ENCODE results near the gene CPSF2.

CPSF2 gene

GRCh38 chr14:92121670-92122350 is at the start of gene CPSF2, which contains the start of gene NDUFB1:
Gene CPSF2 (plus strand): TSS chr14:92121969. CDS start chr14:92130985, 9,016 bp downstream.
Gene NDUFB1 (minus strand): TSS chr14:92121706. CDS start chr14:92117637, 4,069 bp downstream.
- DNase-seq: peak; percentile 83

- DNase-seq: no peak
These were observed 47.2 kb upstream of the CPSF2 start for GRCh38 chr14:92074555-92074954.

DNA sequence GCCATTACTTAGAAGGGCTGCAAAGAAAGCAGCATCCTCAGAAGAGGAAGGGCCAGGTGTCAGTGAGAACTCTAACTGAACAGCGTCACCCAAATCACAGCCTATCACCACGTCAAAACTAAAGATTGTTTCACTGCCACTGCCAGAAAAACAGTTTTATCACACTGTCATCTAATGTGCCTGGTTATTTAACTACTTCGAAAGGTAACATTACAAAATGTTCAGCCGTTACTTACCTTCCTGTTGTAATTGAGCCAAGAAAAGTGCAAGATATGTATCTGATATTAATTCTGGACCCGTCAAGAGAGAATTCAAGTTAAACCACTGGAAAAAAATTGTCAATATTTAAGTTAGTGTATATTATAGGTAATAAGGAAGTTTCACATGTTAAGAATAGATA is 33.3 kb upstream of the CPSF2 start:
- no peak for DNase-seq

GRCh38 chr14:92093320-92093719 is 28.4 kb upstream of the CPSF2 start:
- DNase-seq: peak; percentile 19

- peak; percentile 18 for DNase-seq
These were observed 22.0 kb upstream of the CPSF2 start for GRCh38 chr14:92099802-92100201.

DNA sequence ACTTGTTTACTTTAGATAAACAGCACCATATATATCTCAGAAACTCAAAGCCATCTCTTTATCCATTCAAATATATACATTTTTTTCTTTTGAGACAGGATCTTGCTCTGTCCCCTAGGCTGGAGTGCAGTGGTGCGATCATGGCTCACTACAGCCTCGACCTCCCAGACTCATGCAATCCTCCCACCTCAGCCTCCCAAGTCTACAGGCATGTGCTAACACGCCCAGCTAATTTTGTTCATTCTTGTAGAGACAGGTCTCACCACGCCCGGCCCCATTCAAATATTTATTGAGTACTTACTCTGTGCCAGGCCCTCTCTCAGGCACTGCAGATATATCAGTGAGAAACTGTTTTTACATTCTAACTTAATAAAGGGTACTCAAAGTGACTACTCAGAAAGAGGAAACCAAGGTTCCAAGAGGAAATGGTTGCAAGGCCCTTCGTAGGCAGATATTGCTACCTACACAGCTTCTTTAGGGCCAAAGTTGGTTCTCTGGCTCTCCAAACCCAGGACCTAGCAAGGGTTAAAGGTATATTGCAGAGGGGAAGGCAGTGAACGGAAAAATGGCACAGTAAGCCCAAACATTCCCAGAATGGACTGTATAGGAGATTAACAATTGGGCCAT is 18.3 kb upstream of the CPSF2 start:
- DNase-seq: peak; percentile 34

- DNase-seq: peak; percentile 65
These were observed 16.5 kb upstream of the CPSF2 start for GRCh38 chr14:92105073-92105892.

- peak; percentile 90 for DNase-seq
These were observed 16.0 kb upstream of the CPSF2 start for GRCh38 chr14:92105893-92106142.

DNA sequence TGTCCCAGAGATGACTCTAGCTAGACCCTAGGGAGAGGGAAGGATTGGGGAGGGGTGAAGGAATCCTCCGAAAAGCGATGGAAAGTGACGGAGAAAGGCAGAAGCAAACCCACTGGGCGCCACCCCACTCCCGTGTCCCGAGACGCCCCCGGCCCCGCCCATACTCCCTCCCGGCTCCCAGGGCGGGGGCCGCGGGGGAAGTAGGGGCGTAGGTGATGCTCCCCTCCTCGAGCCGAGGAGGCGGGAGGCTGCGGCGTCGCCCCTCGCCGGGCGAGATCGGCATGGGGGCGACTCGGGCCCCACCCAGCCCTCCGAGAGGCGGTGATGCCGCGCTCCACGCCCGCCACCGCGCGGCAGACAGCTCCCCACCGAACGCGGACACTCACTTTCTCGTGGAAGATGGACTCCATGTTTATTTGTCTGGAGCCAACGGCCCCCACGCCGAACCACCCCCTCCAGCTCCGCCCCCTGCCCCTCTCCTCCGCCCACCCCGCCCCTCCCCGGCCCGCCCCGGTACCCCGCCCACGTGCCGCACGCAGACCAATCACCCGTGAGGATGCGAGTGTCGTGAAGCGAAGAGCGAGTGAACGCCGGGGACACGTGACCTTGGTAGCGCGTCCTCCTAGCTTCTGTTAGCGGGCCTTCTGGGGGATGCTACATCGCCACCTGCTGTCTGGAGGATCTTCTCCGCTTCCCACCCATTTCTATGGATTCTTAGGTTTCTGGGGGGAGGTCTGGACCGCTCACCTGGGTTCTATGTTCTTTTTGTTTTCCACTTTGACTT is 15.4 kb upstream of the CPSF2 start, which contains the start of gene ATXN3:
TSS of gene ATXN3 (minus strand) at position 440 of the 784 bp plus-strand sequence. CDS start at position 410, 30 bp downstream.
- DNase-seq: peak; percentile 99

GRCh38 chr14:92108345-92109254 is 13.2 kb upstream of the CPSF2 start:
- no peak for DNase-seq

GRCh38 chr14:92109490-92109889 is 12.3 kb upstream of the CPSF2 start:
- DNase-seq: peak; percentile 13

DNA sequence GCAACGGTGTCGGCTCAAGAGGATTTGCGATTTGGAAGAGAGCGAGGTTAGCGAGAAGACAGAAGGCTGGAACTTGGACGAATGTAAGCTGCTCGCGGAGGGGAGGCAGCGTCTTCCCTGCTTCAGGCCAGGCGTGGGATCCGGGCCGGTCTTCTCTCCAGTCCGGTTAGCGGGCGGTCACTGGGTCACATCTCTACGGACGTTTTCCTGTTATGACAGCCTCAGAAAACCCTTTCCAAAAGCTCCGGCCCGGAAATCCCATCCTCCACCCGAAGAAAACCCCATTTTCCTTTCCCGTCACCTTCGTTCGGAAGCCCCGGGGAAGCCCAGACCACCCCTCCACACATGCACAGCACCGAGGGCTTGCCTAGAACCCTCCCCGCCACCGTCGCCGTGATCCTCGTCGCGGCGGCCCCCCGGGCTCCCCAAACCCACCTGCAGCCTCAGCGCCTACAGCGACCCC is 531 bp upstream of the CPSF2 start:
- peak; percentile 48 for DNase-seq

DNA sequence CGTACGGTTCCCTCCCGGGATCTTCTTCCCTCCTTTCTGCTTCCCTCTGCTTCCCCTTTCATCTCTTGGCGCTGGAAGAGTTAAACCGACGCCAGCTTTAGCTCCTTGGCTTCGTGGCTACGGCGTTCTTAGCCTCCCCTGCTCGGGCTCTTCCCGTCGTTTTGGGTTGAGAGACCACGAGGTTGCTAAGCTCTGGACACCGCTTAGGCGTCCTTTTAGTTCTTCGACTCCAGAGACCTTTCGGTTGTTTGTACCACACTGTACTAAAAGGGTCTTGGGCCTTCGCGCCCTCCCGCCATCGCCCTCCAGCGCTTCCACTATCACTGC is 545 bp downstream of the CPSF2 start:
- DNase-seq: no peak

- no peak for DNase-seq
These were observed 992 bp downstream of the CPSF2 start for GRCh38 chr14:92122761-92123160.

GRCh38 chr14:92134456-92134855 is 12.7 kb downstream of the CPSF2 start:
- DNase-seq: no peak

DNA sequence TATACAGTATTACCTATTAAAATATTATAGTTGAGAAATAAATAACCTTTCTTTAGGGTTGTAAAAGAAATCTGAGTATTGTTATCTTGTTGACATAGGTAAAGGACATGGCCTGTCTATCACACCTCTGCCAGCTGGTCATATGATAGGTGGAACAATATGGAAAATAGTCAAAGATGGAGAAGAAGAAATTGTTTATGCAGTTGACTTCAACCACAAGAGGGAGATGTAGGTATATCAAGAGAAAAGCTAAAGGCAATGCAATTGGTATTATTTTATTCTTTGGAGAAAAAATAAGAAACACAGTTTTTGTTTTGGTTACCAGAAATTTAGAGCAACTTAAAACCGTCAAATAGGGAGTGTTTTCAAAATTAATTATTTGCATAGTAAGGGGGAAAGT is 13.5 kb downstream of the CPSF2 start:
- DNase-seq: peak; percentile 36

DNA sequence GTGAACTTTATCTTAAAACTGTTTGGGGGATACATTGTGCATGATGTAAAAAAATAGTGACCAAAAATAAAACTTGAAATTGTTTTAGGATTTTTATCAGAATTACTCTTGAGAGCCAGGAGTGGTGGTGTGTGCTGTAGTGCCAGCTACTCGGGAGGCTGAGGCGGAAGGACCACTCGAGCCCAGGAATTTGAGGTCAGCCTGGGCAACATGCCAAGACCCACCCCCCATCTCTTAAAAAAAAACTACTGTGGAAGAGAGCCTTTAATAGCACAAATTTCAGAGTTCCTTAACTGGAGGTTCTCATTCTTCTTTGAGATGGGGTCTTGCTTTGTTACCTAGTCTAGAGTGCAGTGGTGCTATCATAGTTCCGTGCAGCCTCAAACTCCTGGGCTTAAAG is 21.5 kb downstream of the CPSF2 start:
- no peak for DNase-seq

GRCh38 chr14:92143962-92144361 is 22.2 kb downstream of the CPSF2 start:
- DNase-seq: no peak

- no peak for DNase-seq
These were observed 22.9 kb downstream of the CPSF2 start for GRCh38 chr14:92144708-92145107.

GRCh38 chr14:92153581-92153980 is 31.8 kb downstream of the CPSF2 start:
- no peak for DNase-seq

DNA sequence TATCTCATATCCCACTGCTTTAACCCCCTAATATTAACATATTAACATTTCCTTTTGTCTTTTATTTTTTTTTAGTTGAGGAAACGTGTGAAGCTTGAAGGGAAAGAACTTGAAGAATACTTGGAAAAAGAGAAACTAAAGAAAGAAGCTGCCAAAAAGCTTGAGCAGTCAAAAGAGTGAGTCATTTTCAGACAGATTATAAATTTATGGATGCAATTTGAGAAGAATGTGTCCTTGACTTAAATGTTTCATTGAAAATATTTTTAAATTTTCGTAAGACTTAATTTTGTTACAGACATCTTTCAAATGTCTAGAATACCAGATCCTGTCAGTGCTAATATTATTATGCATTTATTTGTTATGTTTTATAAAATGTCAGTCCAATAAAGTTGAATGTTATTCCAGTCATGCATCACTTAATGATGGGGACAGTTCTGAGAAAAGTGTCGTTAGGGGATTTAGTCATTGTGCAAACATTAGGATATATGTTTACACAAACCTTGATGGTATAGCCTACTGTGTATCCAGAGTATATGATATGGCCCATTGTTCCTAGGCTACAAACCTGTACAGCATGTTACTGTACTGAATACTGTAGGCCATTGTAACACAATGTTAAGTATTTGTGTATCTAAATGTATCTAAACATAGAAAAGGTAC is 32.6 kb downstream of the CPSF2 start:
- DNase-seq: no peak

Data from inflammatory macrophage treated with lipopolysaccharide for 4 hours (primary cell).